CD4-positive, alpha-beta T cell treated with Interleukin-15 for 4 hours (primary cell): ENCODE results near the gene LRMDA.
"Not testable (repeated sequence)": the region's sequence is repeated elsewhere in the genome, so short reads cannot be mapped to it uniquely, and the experiment has no call there.

ENCODE experiments used
- DNase-seq: peaks from one replicate; pipeline ENCODE4 v3.0.0-alpha.2; 2020; ENCODE audit warnings: low spot score

The LRMDA gene

GRCh38 chr10:76555067-76555670, 1123.7 kb downstream of the LRMDA start:
- no peak for DNase-seq

DNA sequence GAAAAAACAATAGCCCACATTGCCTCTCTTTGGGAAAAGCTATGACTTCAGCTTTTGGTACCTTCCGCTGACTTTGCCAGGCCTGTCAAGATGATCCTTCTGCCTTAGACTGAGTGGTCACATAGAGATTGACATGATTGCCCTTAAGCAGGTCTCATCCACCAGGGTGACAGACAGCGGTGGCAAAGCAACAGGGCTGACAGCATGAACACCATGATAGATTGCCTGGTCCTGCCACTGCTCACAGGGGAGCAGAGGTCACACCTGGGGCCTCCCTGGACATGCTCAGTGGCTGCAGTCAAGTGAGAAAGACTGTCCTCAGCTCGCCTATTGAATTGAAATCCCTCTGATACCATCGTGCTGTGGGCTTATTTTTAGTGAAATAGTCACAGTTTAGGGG, 1125.9 kb downstream of the LRMDA start:
- no peak for DNase-seq

- no peak for DNase-seq
These were observed 1127.2 kb downstream of the LRMDA start for GRCh38 chr10:76558586-76558985.

DNA sequence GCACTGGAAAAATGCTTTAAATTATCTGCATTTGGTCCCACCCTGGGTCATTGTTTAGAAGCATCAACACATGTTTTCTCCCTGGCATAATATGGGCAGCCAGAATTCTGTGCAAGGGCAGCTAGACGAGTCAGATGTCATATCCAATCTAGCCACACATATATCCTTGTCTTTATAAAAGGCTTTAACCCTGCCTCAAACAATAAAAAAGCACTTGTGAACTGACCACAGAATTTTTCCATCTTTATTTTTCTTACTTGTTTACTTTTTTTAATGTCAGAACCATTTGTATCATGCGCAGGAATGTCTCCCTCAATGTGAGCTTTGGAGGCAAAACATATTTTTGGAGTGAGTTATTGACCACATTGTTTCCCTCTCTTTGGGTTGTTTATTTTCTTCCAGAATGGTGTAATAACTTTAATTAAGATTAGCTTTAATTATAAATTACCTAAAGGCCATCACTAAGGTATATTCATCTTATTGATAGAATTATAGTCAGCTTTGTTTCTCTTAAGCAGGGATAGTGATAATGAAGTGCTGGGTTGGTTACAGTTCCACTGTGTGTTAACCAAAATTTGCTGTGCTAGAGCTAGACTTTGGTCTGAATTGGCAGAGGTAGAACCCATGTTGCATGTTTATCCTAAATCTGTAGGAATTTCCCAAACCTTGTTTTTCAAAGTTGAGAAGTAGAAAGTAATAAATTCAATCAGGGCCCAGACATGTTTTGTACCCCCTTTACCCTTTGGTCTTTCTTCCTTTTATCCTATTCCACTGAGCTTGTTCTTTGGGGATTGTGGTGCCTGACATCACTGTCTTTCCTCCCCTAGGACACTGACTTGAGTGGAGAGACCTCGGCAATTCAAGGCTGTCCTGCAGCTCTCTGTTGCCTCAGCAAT, 1127.8 kb downstream of the LRMDA start:
- no peak for DNase-seq

DNA sequence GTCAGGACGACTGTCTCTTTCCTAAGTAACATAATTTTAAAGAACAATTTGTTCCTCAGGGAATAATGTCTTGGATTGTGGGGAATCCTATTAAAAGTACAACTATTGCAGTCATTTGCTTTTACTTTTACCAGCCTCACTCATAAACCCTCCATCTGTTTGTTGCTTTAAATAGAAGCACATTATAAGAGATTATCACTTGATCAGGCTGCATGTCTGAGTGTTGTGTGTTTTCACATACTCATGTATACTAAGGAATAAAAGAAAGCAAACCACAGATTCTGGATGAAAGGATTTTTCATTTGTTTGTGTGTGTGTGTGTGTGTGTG, 1128.4 kb downstream of the LRMDA start:
- no peak for DNase-seq

GRCh38 chr10:76560338-76560737, 1128.9 kb downstream of the LRMDA start:
- no peak for DNase-seq

- DNase-seq, result no peak
These were observed 1131.9 kb downstream of the LRMDA start for GRCh38 chr10:76563286-76563685.

DNA sequence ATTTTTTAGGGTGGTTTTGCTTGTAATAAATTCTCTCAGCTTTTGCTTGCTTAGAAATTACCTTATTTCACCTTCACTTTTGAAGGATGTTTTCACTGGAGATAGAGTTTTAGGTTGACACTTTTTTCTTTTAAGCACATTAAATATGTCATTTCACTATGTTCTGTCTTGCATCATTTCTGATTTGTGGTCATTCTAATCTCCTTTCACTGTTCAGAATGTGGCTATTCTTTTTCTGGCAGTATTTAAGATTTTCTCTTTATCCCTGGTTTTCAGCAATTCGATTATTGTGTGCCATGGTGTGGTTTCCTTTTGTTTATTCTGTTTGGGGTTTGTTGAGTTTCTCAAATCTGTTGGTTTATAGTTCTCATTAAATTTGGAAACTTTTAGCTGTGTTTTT, 1140.6 kb downstream of the LRMDA start:
- DNase-seq, result no peak

GRCh38 chr10:76576276-76576962, 1145.0 kb downstream of the LRMDA start:
- DNase-seq, result no peak

DNA sequence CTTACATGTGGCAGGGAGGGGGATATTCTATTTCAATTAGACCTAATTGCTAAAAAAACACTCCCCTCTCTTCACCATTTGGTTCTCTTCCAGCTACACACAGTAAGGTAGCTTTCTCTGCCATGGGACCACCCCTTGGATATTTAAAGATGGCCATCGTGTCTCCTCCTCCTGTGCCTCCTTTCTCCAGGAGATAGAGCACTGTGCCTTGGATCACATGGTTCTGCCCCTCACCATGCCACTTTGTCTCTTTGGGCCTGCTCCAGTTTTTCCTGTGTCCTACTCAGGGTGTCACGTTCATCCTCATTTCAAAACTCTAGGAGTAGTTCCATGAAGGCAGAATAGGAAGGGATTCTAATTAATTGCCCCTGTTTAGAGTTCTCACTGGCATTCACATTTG, 1146.0 kb downstream of the LRMDA start:
- no peak for DNase-seq

DNA sequence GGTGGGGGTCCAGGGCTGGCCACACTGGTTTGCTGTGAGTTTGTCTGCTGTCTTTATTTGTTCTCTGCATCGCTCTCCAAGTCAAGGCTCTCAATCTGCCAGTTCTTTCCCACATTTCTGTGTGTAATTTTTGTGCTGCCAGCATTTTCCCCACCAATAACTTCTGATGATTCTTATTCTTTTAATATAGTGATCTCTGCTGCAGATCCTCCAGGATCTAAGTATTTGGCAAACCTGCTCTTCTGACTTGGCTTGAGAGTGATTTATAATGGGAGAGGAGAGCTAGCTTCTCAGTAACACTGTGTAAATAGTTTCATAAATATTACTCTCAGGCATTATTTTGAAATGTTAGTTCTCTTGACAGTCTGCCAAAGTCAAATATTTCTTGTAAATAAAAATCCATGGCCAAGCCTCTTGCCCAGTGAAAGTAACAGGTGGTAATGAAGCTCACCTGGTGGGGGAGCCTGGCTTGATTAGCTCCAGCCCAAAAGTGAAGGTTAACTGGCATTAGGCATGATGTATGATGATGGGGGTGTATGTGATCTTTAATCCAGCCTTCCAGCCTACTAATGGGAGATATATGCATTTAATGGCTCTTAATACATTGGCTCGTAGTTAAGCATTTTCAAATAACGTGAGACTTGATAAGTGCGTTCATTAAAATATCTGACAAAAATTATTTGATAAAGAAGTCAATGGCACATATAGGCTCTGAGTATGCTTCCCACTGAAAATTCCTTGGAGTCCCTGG, 1150.3 kb downstream of the LRMDA start:
- DNase-seq, result no peak

- no peak for DNase-seq
These were observed 1151.1 kb downstream of the LRMDA start for GRCh38 chr10:76582531-76582930.

DNA sequence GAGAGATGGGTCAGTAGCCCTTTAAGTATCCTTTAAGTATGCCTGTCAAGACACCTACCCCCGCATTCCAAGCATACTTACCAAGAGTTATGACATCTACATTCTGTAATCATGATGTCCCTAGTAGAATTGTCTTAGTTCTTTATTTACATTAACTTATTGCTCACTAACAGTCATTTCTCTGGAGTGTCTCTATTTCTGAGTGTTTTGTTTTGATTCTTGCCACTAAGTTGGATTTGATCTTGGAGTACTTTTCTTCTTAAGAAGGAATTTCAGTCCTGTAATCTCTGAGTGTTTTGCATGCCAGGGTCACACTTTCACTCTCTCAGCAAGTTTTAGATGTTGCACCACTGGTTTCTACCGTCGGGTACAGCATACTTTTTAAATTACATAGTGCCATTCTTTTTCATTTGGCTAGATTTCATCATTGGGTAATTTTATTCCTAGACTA, 1152.3 kb downstream of the LRMDA start:
- DNase-seq, result no peak

- not testable (repeated sequence) for DNase-seq
These were observed 1153.0 kb downstream of the LRMDA start for GRCh38 chr10:76584466-76584865.
